GM12892 (cell line): ENCODE measurements around the gene RNF144A.

ENCODE experiments used
- POLR2A ChIP-seq: IDR thresholded peaks from 2 replicates; pipeline ENCODE4 v1.6.1; 2011; ENCODE audit warnings: low read depth, low read length, control low read depth
- POLR2AphosphoS5 ChIP-seq: IDR thresholded peaks from 2 replicates; pipeline ENCODE4 v1.6.1; 2011; ENCODE audit warnings: low read depth, low read length, control low read depth
- TAF1 ChIP-seq: IDR thresholded peaks from 2 replicates; pipeline ENCODE4 v1.6.1; 2011; ENCODE audit warnings: low read depth, mild to moderate bottlenecking, control low read depth, low read length, borderline replicate concordance

GRCh38 chr2:7032371-7032770, 115.2 kb downstream of the RNF144A start:
- no peak for TF ChIP-seq POLR2A
- TF ChIP-seq POLR2AphosphoS5 = no peak
- no peak for TF ChIP-seq TAF1
